NCI-H1105 (cell line): Measurements from ENCODE around the gene NDUFB6.
A peak's percentile ranks its signal among the peaks of the same experiment; 100 is the strongest.
"Not testable (repeated sequence)": the region's sequence is repeated elsewhere in the genome, so short reads cannot be mapped to it uniquely, and the experiment has no call there.

Experiments used
- DNase-seq: peaks from one replicate; lab custom pipeline; 2025; lab: John Stamatoyannopoulos, UW

Gene NDUFB6

GRCh38 chr9:32572900-32573523, at the start of gene NDUFB6:
Gene NDUFB6, minus strand, starts transcription at chr9:32573159. Its CDS starts 99 bp downstream, at chr9:32573060.
- DNase-seq, result peak; percentile 94

- no peak for DNase-seq
Measured at GRCh38 chr9:32618261-32618660, 45.3 kb upstream of the NDUFB6 start.

GRCh38 chr9:32606811-32607210, 33.9 kb upstream of the NDUFB6 start:
- DNase-seq, result no peak

- DNase-seq, result no peak
Measured at GRCh38 chr9:32603914-32604852, 31.2 kb upstream of the NDUFB6 start.

GRCh38 chr9:32599021-32599420, 26.1 kb upstream of the NDUFB6 start:
- not testable (repeated sequence) for DNase-seq

- DNase-seq, result no peak
Measured at GRCh38 chr9:32596936-32597335, 24.0 kb upstream of the NDUFB6 start.

- DNase-seq, result no peak
Measured at GRCh38 chr9:32596096-32596865, 23.3 kb upstream of the NDUFB6 start.

GRCh38 chr9:32590898-32591297, 17.9 kb upstream of the NDUFB6 start:
- DNase-seq, result no peak

- no peak for DNase-seq
Measured at GRCh38 chr9:32590476-32590875, 17.5 kb upstream of the NDUFB6 start.

- no peak for DNase-seq
Measured at GRCh38 chr9:32589083-32589723, 16.2 kb upstream of the NDUFB6 start.

GRCh38 chr9:32587901-32588300, 14.9 kb upstream of the NDUFB6 start:
- no peak for DNase-seq

- no peak for DNase-seq
Measured at GRCh38 chr9:32584784-32585183, 11.8 kb upstream of the NDUFB6 start.

GRCh38 chr9:32581512-32582143, 8.7 kb upstream of the NDUFB6 start:
- peak; percentile 43 for DNase-seq

GRCh38 chr9:32580631-32581300, 7.8 kb upstream of the NDUFB6 start:
- no peak for DNase-seq

GRCh38 chr9:32579706-32580331, 6.9 kb upstream of the NDUFB6 start:
- DNase-seq, result peak; percentile 46

GRCh38 chr9:32578976-32579375, 6.0 kb upstream of the NDUFB6 start:
- no peak for DNase-seq

- DNase-seq, result no peak
Measured at GRCh38 chr9:32577316-32577715, 4.4 kb upstream of the NDUFB6 start.

GRCh38 chr9:32574858-32575257, 1.9 kb upstream of the NDUFB6 start:
- DNase-seq, result no peak

- no peak for DNase-seq
Measured at GRCh38 chr9:32573821-32574220, 862 bp upstream of the NDUFB6 start.
